GM19043 (cell line): ENCODE data around the gene ACER2.
"Not testable (repeated sequence)": the region's sequence is repeated elsewhere in the genome, so short reads cannot be mapped to it uniquely, and the experiment has no call there.

Experiments
- ATAC-seq: cut with Tn5 transposase; IDR thresholded peaks from one replicate; pipeline ENCODE4 v1.9.1; 2021; ENCODE audit warnings: low read depth; ENCODE audit not compliant: unreplicated experiment

The ACER2 gene

DNA sequence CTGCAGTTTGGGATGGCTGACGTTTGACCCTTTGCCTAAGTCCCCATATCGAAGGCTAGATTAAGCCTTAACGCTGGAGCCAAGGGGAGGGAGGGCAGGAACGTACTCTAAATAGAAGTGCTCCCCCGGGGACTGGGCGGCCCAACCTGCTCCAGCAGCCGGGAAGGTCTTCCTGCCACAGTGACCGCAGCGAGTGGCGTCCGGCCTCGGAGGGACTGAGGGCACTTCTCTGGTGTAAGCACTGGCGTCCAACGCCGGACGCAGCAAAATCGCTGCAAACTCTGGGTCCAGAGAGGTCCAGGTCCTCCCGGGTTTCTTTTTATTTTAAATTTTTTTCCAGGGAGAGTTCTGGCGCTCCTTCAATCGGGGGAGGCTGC lies 505 bp upstream of the ACER2 start:
- peak; percentile 4 for ATAC-seq

- peak; percentile 20 for ATAC-seq
Measured at GRCh38 chr9:19409401-19410194, 789 bp downstream of the ACER2 start.

DNA sequence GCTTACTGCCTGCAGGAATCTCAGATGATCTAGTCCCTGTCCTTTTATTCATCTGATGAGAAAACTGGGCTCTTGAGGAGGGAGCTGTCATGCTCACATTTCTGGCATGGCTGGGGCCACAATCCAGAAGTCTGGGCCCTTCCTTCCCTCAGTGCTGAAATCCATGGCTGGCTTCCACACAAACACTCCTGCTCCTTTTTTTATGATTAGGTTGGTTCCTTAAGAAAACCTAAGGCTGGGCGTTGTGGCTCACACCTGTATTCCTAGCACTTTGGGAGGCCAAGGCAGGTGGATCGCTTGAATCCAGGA lies 1.3 kb downstream of the ACER2 start:
- ATAC-seq: no peak

DNA sequence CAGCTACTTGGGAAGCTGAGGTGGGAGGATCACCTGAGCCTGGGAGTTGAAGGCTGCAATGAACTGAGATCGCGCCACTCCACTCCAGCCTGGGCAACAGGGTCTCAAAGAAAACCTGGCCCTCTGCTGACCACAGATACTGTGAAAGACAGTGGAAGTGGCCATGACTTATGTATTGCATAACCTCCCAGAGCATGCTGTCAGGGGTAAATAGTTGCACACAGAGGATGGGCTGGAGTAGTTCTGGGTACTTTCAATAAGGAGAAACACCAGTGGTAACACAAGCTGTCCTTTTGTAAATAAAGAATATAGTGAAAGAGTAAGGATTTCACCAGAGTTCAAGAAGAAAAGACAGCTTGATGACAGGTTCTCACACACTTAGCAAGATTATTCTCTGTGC lies 1.8 kb downstream of the ACER2 start:
- no peak for ATAC-seq

DNA sequence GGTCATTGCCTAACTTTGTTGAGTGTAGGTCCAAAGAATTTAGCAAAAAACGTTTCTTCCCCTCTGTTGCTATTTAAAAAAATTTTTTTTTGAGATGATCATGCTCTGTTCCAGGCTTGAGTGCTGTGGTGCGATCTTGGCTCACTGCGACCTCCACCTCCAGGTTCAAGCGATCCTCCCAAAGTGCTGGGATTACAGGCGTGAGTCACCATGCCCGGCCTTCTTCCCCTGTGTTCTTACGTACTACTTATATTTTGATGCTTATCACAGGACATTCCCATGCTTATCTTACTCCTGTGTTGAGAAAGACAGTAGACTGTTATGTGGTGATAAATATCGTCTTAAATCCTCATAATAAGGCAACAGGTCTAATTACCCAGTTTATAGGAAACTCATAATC lies 2.5 kb downstream of the ACER2 start:
- no peak for ATAC-seq

- ATAC-seq: not testable (repeated sequence)
Measured at GRCh38 chr9:19413456-19413855, 4.6 kb downstream of the ACER2 start.

GRCh38 chr9:19416143-19416542 lies 7.3 kb downstream of the ACER2 start:
- no peak for ATAC-seq

DNA sequence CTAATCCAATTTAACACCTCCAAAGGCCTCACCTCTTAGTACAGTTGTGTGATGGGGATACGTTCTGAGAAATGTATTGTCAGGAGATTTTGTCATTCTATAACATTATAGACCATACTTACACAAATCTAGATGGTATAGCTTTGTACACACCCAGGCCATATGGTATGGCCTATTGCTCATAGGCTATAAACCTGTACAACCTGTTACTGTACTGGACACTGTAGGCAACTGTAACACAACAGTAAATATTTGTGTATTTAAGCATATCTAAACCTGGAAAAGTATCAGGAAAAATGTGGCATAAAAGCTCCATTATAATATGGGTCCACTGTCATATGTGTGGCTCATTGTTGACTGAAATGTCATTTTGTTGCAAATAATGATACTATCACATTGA lies 12.1 kb downstream of the ACER2 start:
- no peak for ATAC-seq

DNA sequence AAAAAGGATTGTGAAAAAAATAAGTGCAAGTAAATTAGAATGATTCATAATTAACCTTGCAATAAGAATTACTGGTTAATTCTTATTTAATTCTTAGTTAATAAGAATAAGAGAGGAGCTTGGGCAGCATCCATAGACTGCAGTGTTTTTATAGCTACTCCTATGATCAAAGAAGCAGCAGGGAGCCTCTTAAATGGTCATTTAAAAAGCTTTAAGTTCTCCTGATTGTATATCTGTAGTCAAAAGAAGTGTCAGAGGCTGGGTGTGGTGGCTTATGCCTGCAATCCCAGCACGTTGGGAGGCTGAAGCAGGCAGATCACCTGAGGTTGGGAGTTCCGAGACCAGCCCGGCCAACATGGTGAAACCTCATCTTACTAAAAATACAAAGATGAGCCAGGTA lies 14.4 kb downstream of the ACER2 start:
- ATAC-seq: no peak

DNA sequence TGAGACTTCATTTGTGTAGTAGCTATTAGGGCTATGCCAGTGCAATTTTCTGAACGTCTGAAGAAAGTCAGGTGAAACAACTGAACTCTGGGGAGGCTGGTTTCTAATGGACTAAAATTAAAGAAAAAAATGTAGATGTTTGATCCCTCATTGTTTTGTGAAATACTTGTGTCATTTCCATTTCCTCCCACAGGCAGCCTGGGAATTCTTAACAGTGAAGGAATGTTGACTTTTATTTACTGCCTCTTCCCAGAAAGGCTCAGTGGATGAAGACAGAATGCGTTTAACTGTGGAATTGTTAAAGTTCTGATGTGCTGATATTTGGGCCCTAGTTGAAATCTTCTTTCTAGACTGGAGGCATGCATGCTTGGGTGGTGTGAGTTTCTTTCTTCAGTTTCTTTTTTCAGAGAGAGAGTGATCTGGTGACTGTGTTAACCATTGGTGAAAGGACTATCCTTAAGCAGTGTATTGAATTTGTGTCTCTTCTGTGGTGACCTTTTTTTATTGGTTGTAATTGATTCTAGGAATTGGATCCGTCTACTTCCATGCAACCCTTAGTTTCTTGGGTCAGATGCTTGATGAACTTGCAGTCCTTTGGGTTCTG lies 15.5 kb downstream of the ACER2 start:
- peak; percentile 84 for ATAC-seq

GRCh38 chr9:19429595-19429994 lies 20.8 kb downstream of the ACER2 start:
- no peak for ATAC-seq

DNA sequence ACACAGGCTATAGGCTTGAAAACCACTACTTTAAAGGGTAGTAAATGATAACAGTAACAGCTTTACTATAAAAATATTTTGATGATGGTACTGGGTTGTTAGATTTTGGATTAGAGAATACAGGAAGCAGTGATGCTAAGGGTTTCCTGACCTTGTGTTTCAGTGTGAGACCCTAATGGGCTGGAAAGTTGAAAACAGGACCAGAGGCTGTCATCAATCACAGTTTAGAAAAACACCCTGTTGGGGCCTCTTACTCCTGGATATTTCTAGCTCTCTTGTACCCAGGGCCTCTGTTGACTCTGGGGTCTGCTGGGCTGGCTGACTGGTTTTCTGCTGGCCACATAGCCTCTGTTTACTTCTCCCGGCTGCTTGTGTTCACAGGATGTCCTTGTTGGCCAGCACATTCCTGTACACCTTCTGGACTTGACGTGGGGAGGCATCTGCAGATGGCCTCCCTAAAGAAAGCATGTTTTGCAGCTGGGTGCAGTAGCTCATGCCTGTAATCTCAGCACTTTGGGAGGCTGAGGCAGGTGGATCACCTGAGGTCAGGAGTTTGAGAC lies 21.5 kb downstream of the ACER2 start:
- ATAC-seq: no peak

DNA sequence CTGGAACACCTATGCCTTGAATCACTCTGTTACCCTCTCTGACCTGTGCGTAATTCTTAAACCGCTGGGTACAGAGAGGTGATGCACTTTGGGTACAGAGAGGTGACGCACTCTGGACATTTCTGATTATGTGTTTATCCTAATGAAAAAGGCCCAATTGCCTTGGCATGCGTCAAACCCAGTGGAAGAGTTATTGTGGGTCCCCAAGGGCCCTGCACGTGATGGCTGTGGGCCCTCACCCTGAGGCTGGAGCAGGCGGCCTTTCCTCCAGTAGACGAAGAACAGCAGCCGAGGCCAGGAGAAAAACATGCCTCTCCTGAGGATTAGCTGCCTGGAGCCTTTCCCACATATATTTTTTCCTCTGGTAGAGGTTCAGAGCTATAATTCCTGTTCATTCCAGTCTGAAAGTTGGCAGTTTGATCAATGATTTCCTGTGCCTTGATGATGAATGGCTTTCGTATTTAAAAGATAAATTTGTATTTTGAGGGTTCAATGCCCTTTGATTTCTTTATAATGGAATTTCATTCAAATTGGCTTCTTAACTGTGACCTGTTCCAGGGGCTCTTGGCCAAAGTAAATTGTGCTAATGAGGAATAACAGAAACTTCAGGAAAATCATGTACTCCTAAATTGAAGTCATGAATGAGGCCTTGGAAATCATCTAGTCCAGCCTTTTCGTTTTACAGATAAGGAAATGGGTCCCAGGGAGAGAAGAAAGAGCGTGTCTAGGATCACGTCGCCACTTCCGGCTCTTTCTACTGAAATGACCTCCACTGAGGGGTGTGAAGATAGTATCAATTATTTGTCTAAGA lies 22.8 kb downstream of the ACER2 start:
- ATAC-seq: no peak

DNA sequence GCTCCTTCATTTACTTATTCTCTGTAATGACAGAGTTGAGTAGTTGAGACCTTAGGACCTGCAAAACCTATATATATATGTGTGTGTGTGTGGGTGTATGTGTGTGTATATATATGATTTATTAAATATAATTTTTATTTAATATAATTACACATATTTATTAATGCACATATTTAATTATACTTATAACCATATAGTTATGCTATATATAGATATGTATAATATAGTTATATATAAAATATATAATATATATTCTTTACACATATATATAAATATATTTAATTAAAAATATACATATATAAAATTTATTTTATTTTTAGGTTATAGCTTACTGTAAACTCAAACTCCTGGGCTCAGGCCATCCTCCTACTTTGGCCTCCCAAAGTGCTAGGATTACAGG lies 23.7 kb downstream of the ACER2 start:
- no peak for ATAC-seq

- not testable (repeated sequence) for ATAC-seq
Measured at GRCh38 chr9:19433729-19434128, 24.9 kb downstream of the ACER2 start.

DNA sequence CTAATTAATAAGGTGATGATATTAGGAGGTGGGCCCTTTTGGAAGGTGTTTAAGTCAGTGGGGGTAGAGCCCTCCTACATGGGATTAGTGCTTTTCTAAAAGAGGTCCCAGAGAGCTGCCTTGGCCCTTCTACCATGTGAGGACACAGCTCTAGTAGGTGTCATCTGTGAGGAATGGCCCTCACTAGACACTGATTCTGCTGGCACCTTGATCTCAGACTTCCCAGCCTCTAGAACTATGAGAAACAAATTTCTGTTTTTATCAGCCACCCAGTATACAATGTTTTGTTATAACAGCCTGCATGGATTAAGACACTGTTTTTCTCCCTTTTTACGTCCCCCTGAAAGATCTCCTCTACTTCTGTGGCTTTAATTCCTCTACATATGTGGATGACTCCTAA lies 31.6 kb downstream of the ACER2 start:
- no peak for ATAC-seq

- peak; percentile 6 for ATAC-seq
Measured at GRCh38 chr9:19440823-19441580, 32.2 kb downstream of the ACER2 start.

DNA sequence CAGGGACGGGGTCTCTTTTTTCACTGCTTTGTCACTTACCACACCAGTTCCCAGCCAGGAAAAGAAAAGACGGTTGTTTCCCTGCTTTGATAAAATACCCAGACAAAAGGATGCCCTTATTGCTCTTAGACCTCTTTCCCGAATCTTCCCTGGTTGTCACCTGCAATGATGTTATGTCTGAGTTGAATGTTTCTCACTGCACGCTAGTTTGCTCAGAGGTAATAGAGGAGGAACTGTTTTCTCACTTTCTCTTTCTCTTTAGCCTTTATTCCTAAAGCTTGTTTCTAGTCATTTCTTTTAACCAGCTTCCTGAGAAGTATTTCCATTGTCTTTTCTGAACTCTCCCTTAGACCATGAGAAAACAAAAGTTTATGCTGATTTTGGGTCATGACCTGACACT lies 32.9 kb downstream of the ACER2 start:
- peak; percentile 93 for ATAC-seq

DNA sequence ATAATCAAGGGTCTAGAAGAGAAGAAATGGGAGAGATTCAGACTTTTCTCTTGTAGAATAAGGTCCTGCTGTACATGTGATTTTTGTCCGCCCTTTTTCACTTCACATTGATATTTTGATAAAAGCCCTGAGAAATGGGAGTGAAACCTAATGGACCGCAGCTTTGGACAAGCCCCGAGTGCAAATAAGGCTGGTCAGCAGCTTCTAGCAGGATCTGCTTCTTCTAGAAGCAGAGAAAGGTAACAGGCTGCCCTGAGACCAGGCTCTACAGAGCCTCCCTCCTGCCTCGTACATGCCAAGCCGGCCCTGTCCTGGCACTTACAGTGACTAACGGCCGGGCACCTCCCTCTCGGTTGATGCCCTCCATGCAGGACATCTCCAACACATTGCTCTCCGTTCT lies 33.4 kb downstream of the ACER2 start:
- no peak for ATAC-seq

- ATAC-seq: no peak
Measured at GRCh38 chr9:19445452-19445851, 36.6 kb downstream of the ACER2 start.

DNA sequence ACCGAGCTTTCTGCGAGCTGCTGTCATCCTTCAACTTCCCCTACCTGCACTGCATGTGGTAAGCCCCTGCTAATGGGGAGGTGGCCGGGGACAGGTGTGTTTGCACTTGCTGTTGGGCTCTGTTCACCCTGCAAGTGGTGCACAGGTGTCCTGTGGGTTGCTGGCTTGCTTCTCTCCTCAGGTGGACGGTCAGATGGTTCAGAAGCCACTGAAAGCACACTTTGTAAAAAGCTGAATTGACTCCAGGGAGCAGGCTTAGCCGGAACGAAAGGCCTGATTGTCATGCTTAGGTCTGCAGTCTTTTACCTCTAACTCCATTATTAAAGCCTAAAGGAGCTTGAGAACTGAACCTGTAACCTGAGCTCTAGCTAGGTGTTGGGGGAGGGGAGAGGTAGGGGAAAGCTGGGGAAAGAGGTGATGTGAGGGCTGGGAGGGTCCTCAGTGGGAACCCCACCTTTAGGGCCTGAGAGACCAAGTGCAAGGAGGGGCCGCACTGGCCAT lies 37.6 kb downstream of the ACER2 start:
- ATAC-seq: no peak
